Activated naive CD8-positive, alpha-beta T cell treated with anti-CD3 and anti-CD28 coated beads, Interleukin-2, amount 50 U/mL, for 24 hours (primary cell): Measurements from ENCODE around the gene TENT4A.
A peak's percentile ranks its signal among the peaks of the same experiment; 100 is the strongest.

Experiments
- ATAC-seq: fragments of 150-1000 bp; cut with Tn5 transposase; one replicate; pipeline ENCODE4 v1.10.0; 2021
- DNase-seq: peaks from one replicate; pipeline ENCODE4 v3.0.0; 2021
- H3K27ac Mint-ChIP-seq: one replicate; pipeline ENCODE4 v1.8.0; 2021; ENCODE audit warnings: mild to moderate bottlenecking, mixed read lengths
- H3K27me3 Mint-ChIP-seq: one replicate; pipeline ENCODE4 v1.8.0; 2021; ENCODE audit warnings: mixed read lengths
- H3K36me3 Mint-ChIP-seq: one replicate; pipeline ENCODE4 v1.8.0; 2021; ENCODE audit warnings: low read depth, mixed read lengths
- H3K4me1 Mint-ChIP-seq: one replicate; pipeline ENCODE4 v1.8.0; 2021; ENCODE audit warnings: mixed read lengths
- H3K4me3 Mint-ChIP-seq: one replicate; pipeline ENCODE4 v1.8.0; 2021; ENCODE audit warnings: mild to moderate bottlenecking, moderate library complexity, mixed read lengths
- H3K9me3 Mint-ChIP-seq: one replicate; pipeline ENCODE4 v1.8.0; 2021; ENCODE audit warnings: mixed read lengths

The TENT4A gene

DNA sequence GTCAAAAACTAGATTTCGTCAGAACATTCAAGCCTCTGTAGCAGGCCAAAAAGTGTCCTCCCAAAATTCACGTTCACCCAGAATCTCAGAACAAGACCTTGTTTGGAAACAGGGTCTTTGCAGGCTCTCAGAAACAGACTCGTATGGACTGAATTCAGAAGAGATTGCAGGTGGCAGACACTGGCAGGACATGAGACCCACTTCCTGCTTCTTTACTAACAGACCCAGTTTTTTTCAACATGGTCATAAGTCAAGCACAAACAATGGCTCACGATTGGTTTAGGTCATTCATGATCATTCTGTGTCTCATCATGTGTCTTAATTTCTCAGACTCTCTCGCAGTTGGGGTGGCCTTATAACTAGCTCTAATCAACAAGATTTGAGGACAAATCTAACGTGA is 5.4 kb upstream of the TENT4A start:
- no peak overlapping the region for H3K27ac Mint-ChIP-seq
- H3K4me3 Mint-ChIP-seq, result no peak overlapping the region
- H3K36me3 Mint-ChIP-seq, result no peaks in the 10 kb centered on the region
- H3K9me3 Mint-ChIP-seq, result no peaks in the 10 kb centered on the region
- DNase-seq (no peak), ATAC-seq (no peak)
- H3K27me3 Mint-ChIP-seq, result no peaks in the 10 kb centered on the region
- H3K4me1 Mint-ChIP-seq, result peaks cover 21% of the 10 kb centered on the region

DNA sequence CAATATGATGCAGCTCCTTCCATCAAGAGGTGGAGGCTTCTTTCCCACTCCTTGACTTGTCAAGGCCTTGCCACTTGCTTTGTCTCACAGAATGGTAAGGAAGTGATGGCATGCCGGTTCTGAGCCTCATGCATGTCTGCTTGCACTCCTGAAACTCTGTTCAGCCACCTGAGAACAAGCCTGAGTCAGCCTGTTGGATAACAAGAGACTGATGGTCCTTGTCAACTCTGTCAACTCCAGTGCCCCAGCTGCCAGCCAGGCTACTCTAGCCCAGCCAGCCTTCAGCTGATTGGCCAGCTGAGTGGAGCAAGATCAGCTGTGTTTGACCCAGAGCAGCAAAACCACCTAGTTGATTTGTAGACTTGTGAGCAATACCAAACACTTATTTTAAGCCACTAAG is 4.4 kb upstream of the TENT4A start:
- H3K27ac Mint-ChIP-seq, result no peak overlapping the region
- no peak overlapping the region for H3K4me3 Mint-ChIP-seq
- H3K4me1 Mint-ChIP-seq, result peaks cover 21% of the 10 kb centered on the region
- H3K27me3 Mint-ChIP-seq, result no peaks in the 10 kb centered on the region
- no peaks in the 10 kb centered on the region for H3K36me3 Mint-ChIP-seq
- ATAC-seq (no peak), DNase-seq (no peak)
- H3K9me3 Mint-ChIP-seq, result no peaks in the 10 kb centered on the region

- H3K4me3 Mint-ChIP-seq, result no peak overlapping the region
- DNase-seq (no peak), ATAC-seq (no peak)
- peaks cover 3% of the 10 kb centered on the region for H3K36me3 Mint-ChIP-seq
- H3K4me1 Mint-ChIP-seq, result peaks cover 18% of the 10 kb centered on the region
- H3K9me3 Mint-ChIP-seq, result no peaks in the 10 kb centered on the region
- no peaks in the 10 kb centered on the region for H3K27me3 Mint-ChIP-seq
- H3K27ac Mint-ChIP-seq, result no peak overlapping the region
These were observed 3.2 kb upstream of the TENT4A start for GRCh38 chr5:6710070-6710469.

GRCh38 chr5:6710551-6711318 is 2.5 kb upstream of the TENT4A start:
- H3K27me3 Mint-ChIP-seq, result no peaks in the 10 kb centered on the region
- no peaks in the 10 kb centered on the region for H3K9me3 Mint-ChIP-seq
- DNase-seq, result no peak
- peaks cover 15% of the 10 kb centered on the region for H3K4me1 Mint-ChIP-seq
- H3K4me3 Mint-ChIP-seq, result peak overlapping the region; percentile 82
- ATAC-seq, result no peak
- peak overlapping the region; percentile 41 for H3K27ac Mint-ChIP-seq
- peaks cover 5% of the 10 kb centered on the region for H3K36me3 Mint-ChIP-seq

- Mint-ChIP-seq H3K27ac (peak overlapping the region; percentile 94), H3K4me1 (peaks cover 22% of the 10 kb centered on the region), H3K36me3 (peaks cover 14% of the 10 kb centered on the region), H3K4me3 (peak overlapping the region; percentile 82), H3K27me3 (no peaks in the 10 kb centered on the region), H3K9me3 (no peaks in the 10 kb centered on the region)
- ATAC-seq, result no peak
- no peak for DNase-seq
These were observed 1.7 kb upstream of the TENT4A start for GRCh38 chr5:6711409-6712141.

DNA sequence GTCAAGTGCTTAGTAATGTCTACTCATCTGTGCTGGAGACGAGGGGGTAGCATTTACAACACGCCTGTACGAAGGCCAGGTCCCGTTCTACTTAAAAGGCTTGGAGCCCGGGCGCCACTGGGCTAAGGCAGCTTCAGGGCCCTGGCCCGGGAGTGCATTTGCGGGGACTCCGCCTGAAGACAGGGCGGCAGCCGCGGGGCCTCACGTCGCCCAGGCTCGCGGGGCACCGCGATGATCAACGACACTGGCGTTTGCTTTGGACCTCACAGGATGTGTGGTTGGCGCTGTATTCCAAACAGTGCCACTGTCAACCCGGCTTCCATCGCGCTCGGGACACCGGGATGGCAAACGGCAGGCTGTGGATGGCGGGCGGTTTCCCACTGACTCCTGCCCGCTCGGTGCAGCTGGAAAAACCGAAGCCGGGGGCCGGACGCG is 1.1 kb upstream of the TENT4A start:
- Mint-ChIP-seq H3K27me3 (no peaks in the 10 kb centered on the region), H3K27ac (peak overlapping the region; percentile 94), H3K4me3 (peak overlapping the region; percentile 82), H3K36me3 (peaks cover 17% of the 10 kb centered on the region), H3K4me1 (peaks cover 28% of the 10 kb centered on the region), H3K9me3 (no peaks in the 10 kb centered on the region)
- ATAC-seq (peak; percentile 21), DNase-seq (peak; percentile 59)

DNA sequence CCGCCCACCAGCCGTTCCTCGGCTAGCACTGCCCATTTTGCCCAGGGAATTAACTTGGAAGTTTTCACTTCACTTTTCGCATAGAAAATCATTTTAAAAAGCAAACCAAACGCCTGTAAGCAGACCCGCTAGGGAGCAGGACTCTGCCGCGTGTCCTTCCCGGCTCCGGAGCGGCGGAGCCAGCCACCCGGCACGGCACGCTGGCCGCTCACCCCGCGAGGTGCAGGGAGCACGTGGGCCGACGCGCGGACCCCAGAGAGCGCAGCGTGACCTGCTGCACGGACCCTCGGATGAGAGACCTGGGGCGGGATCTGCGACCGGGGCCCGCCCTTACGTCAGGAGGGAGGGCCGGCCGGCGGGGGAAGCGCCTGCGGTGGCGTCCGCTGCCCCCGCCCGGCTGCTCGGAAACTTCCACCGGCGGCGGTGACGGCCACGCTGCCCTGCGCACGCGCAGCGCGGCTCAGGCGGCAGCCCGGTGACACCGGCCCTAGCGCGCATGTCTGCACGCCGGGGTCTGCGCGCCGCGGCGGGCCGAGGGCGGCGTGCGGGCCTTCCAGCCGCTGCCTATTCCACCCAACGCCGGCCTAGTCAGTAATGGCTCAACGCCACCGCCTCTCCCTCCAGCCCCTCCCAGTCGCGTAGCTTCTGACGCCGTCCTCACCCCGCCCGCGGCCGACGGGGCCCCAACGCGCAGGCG is 507 bp upstream of the TENT4A start:
- DNase-seq (peak; percentile 97), ATAC-seq (peak; percentile 81)
- no peaks in the 10 kb centered on the region for H3K9me3 Mint-ChIP-seq
- H3K27ac Mint-ChIP-seq, result peak overlapping the region; percentile 94
- peaks cover 17% of the 10 kb centered on the region for H3K36me3 Mint-ChIP-seq
- peak overlapping the region; percentile 82 for H3K4me3 Mint-ChIP-seq
- H3K4me1 Mint-ChIP-seq, result peaks cover 33% of the 10 kb centered on the region
- no peaks in the 10 kb centered on the region for H3K27me3 Mint-ChIP-seq

- Mint-ChIP-seq H3K27me3 (no peaks in the 10 kb centered on the region), H3K27ac (peak overlapping the region; percentile 86), H3K9me3 (no peaks in the 10 kb centered on the region), H3K36me3 (peaks cover 30% of the 10 kb centered on the region), H3K4me1 (peaks cover 46% of the 10 kb centered on the region), H3K4me3 (peak overlapping the region; percentile 88)
- ATAC-seq, result no peak
- DNase-seq, result peak; percentile 31
These were observed 1.2 kb downstream of the TENT4A start for GRCh38 chr5:6714226-6715041.

DNA sequence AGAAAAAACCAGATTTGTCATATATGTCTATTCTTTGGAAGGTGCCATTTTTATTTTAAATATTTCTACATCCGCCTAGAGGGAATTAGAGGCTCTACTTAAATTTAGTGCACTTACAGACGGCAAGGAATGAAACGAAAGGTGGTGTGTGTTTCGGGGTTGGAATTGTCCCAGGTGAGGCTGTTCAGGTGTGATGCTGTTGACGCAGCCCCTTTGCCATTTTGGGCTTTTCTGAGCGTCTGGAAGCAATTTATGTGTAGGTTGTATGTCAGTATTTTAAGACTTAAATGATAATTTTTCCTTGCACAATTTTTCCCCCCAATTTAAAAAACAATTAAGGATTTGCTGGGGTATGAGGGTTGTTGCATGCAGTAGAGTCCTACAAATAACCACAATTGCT is 2.0 kb downstream of the TENT4A start:
- no peak for ATAC-seq
- no peak for DNase-seq
- H3K27ac Mint-ChIP-seq, result peak overlapping the region; percentile 69
- H3K4me3 Mint-ChIP-seq, result peak overlapping the region; percentile 88
- no peaks in the 10 kb centered on the region for H3K27me3 Mint-ChIP-seq
- peaks cover 55% of the 10 kb centered on the region for H3K4me1 Mint-ChIP-seq
- peaks cover 36% of the 10 kb centered on the region for H3K36me3 Mint-ChIP-seq
- H3K9me3 Mint-ChIP-seq, result no peaks in the 10 kb centered on the region

DNA sequence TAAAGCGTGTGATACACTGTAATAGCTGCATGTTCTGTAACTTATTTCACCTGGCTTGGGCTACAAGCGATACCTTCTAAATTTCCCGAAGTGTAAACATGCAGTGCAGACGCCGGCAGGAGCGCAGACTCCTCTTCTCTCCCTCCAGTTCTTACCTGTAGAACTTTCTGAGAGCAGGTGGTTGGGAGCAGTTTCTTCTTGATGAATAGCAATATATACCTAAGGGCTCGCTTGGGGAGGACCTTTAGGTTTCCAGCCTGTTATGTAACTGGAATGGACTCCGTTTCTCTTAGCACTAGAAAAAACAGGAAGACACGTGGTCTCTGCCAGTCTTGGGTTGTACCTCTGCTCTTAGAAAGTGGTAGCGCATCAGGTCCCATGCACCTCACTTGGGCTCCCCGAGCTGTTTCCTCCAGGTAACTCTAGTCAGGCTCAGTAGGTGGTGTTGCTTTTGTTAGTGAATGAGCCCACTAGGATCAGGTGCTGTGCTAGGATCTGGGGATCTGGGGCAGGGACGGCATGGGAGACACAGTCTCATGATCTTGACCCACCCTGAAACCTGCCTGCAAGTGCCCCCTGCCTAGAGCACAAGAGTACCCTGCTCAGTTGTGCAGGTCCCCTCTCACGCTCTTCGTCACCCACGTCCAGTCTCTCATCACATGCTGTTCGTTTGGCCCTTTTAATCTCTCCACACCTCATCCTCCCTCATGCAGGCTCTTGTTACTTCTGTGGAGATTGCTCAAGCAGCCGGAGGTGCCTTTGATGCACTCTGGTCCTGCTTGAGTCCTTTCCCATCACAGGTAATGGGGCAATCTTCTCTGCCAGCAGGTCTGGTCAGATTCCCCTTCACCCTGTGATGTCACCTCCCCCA is 2.8 kb downstream of the TENT4A start:
- Mint-ChIP-seq H3K36me3 (peaks cover 37% of the 10 kb centered on the region), H3K27ac (peak overlapping the region; percentile 69), H3K9me3 (no peaks in the 10 kb centered on the region), H3K4me1 (peaks cover 61% of the 10 kb centered on the region), H3K27me3 (no peaks in the 10 kb centered on the region), H3K4me3 (peak overlapping the region; percentile 88)
- DNase-seq (no peak), ATAC-seq (no peak)

DNA sequence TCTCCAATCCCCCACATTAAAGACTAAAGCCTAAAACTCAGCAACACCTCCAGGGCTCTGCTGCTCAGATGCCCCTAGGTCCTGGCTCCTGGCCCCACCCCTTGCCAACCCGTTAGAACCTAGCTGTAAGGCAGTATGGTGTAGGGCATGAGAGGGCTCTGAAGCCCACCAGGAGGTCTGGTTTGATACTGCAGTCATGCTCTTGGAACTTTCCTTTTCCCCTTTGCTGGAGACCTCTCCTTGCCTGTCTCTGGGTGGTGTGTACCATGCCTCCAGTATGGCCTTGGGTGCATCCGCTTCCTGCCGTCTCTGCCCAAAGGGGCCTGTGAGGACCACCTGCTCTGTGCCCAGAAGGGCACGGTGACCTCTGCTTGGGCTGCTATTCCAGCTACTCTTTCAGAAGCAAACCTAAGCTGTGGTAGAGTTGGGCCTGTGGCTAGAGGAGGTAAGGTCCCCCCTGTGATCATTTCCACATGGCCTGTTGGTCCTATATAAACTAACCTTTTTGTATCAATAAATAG is 3.5 kb downstream of the TENT4A start:
- H3K27me3 Mint-ChIP-seq, result no peaks in the 10 kb centered on the region
- peaks cover 38% of the 10 kb centered on the region for H3K36me3 Mint-ChIP-seq
- H3K27ac Mint-ChIP-seq, result peak overlapping the region; percentile 69
- H3K4me3 Mint-ChIP-seq, result peak overlapping the region; percentile 88
- ATAC-seq (no peak), DNase-seq (no peak)
- peaks cover 65% of the 10 kb centered on the region for H3K4me1 Mint-ChIP-seq
- H3K9me3 Mint-ChIP-seq, result no peaks in the 10 kb centered on the region

DNA sequence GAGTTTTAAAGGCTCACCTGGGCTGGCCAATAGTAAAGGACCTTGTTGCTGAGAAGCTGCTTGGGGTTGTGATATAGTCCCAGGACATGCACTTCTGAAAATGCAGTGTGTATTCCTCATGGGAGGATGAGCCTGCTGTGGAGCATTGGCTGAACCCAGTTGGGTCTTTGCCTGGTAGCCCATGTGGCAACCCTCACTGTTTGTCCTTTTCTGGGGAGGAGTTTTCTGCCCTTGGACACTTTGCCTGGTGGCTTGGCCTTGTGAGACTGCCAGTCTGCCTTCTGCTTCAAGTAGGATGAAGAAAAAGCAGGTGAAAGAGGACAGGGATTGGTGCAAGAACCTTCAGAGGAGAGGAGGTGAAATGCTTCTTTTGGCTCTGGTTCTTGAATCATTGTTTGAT is 4.0 kb downstream of the TENT4A start:
- Mint-ChIP-seq H3K9me3 (no peaks in the 10 kb centered on the region), H3K36me3 (peaks cover 41% of the 10 kb centered on the region), H3K4me3 (peak overlapping the region; percentile 88), H3K4me1 (peaks cover 65% of the 10 kb centered on the region), H3K27me3 (no peaks in the 10 kb centered on the region), H3K27ac (no peak overlapping the region)
- ATAC-seq (no peak), DNase-seq (no peak)

- peaks cover 41% of the 10 kb centered on the region for H3K36me3 Mint-ChIP-seq
- peak overlapping the region; percentile 88 for H3K4me3 Mint-ChIP-seq
- ATAC-seq (no peak), DNase-seq (no peak)
- no peaks in the 10 kb centered on the region for H3K9me3 Mint-ChIP-seq
- no peak overlapping the region for H3K27ac Mint-ChIP-seq
- peaks cover 68% of the 10 kb centered on the region for H3K4me1 Mint-ChIP-seq
- no peaks in the 10 kb centered on the region for H3K27me3 Mint-ChIP-seq
These were observed 4.5 kb downstream of the TENT4A start for GRCh38 chr5:6717687-6718086.
